Activated T-helper 1 cell treated with anti-CD3 and anti-CD28 coated beads, Interleukin-12 subunit alpha, Interleukin-12 subunit beta, Interleukin-2, Interleukin-4 antibody, amounts not matched to agents 30 ng/mL and 10 ng/mL and 1 ng/mL, durations not matched to agents 14 hours and 24 hours and 36 hours (primary cell): Measurements from ENCODE around the gene PCDHA7. TPM values are rescaled to one million over a fixed set of nuclear protein-coding genes. Genes with fewer than 3 reads are reported as not detected.
"Not testable (repeated sequence)": the region's sequence is repeated elsewhere in the genome, so short reads cannot be mapped to it uniquely, and the experiment has no call there.

ENCODE experiments used
- DNase-seq: peaks from one replicate; pipeline ENCODE4 v3.0.0; 2021; ENCODE audit warnings: low spot score
- H3K27ac Mint-ChIP-seq: one replicate; pipeline ENCODE4 v1.8.0; 2021; ENCODE audit warnings: mild to moderate bottlenecking, mixed read lengths
- H3K27me3 Mint-ChIP-seq: one replicate; pipeline ENCODE4 v1.8.0; 2022; ENCODE audit warnings: mild to moderate bottlenecking, moderate library complexity, mixed read lengths; ENCODE audit not compliant: insufficient read depth
- H3K36me3 Mint-ChIP-seq: one replicate; pipeline ENCODE4 v1.8.0; 2021; ENCODE audit warnings: low read depth, mixed read lengths
- H3K4me1 Mint-ChIP-seq: one replicate; pipeline ENCODE4 v1.8.0; 2021; ENCODE audit warnings: low read depth, mixed read lengths
- H3K4me3 Mint-ChIP-seq: one replicate; pipeline ENCODE4 v1.8.0; 2021; ENCODE audit warnings: mild to moderate bottlenecking, moderate library complexity, mixed read lengths
- H3K9me3 Mint-ChIP-seq: one replicate; pipeline ENCODE4 v1.8.0; 2021; ENCODE audit warnings: mixed read lengths
- intact Hi-C: fragments of 100-400 bp; cut with micrococcal nuclease; formaldehyde crosslinking; loops from one replicate; pipeline ENCODE4 v1.15.1; 2024
- total RNA-seq: library from RNA; stranded (reverse); gene quantifications from 2 replicates; pipeline ENCODE4 v1.2.3, GENCODE V29; 2022

Gene PCDHA7
- total RNA-seq, 1 donor from 2014 or later: not detected

DNA sequence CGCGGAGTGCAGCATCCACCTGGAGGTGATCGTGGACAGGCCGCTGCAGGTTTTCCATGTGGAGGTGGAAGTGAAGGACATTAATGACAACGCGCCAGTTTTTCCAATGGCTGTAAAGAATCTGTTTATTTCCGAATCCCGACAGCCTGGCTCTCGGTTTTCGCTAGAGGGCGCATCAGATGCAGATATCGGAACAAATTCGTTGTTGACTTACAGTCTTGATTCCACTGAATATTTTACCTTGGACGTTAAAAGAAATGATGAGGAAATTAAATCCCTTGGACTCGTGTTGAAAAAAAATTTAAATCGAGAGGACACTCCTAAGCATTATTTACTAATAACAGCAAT, 32.6 kb upstream of the PCDHA7 start:
- no peak overlapping the region for H3K27ac Mint-ChIP-seq
- H3K9me3 Mint-ChIP-seq: peaks cover 38% of the 10 kb centered on the region
- no peaks in the 10 kb centered on the region for H3K36me3 Mint-ChIP-seq
- no peaks in the 10 kb centered on the region for H3K27me3 Mint-ChIP-seq
- DNase-seq: no peak
- no peaks in the 10 kb centered on the region for H3K4me1 Mint-ChIP-seq
- H3K4me3 Mint-ChIP-seq: no peak overlapping the region
- intact Hi-C loops: loop anchor here (5.0 kb wide), 1 partner anchor 41 kb away; the partner anchor contains the start of gene PCDHA8

- not testable (repeated sequence) for DNase-seq, H3K4me3 Mint-ChIP-seq
- intact Hi-C loops: loop anchor here (5.0 kb wide), 1 partner anchor 40 kb away; the partner anchor contains the start of gene PCDHA8
These were observed 31.7 kb upstream of the PCDHA7 start for GRCh38 chr5:140802381-140802780.

DNA sequence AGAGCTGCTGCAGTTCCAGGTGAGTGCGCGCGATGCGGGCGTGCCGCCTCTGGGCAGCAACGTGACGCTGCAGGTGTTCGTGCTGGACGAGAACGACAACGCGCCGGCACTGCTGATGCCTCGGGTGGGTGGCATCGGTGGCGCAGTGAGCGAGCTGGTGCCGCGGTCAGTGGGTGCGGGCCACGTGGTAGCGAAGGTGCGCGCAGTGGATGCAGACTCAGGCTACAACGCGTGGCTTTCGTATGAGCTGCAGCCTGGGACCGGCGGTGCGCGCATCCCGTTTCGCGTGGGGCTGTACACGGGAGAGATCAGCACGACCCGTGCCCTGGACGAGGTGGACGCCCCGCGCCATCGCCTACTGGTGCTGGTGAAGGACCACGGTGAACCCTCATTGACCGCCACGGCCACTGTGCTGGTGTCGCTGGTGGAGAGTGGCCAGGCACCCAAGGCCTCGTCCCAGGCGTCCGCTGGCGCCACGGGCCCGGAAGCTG, 31.2 kb upstream of the PCDHA7 start:
- no peaks in the 10 kb centered on the region for H3K36me3 Mint-ChIP-seq
- no peaks in the 10 kb centered on the region for H3K27me3 Mint-ChIP-seq
- no peak for DNase-seq
- intact Hi-C loops: loop anchor here (5.0 kb wide), 1 partner anchor 39 kb away; the partner anchor contains the start of gene PCDHA8
- no peak overlapping the region for H3K4me3 Mint-ChIP-seq
- no peak overlapping the region for H3K27ac Mint-ChIP-seq
- peaks cover 43% of the 10 kb centered on the region for H3K9me3 Mint-ChIP-seq
- no peaks in the 10 kb centered on the region for H3K4me1 Mint-ChIP-seq

More at GRCh38 chr5:140802381-140802780, 31.7 kb upstream of the PCDHA7 start:
- H3K9me3 Mint-ChIP-seq: peaks cover 38% of the 10 kb centered on the region
- H3K27me3 Mint-ChIP-seq, H3K36me3 Mint-ChIP-seq, H3K4me1 Mint-ChIP-seq, H3K27ac Mint-ChIP-seq: not testable (repeated sequence)

GRCh38 chr5:140806834-140807775, 27.0 kb upstream of the PCDHA7 start, which contains the start of gene PCDHA4:
Gene PCDHA4 (plus strand): TSS chr5:140807068.
- no peak for DNase-seq
- H3K4me3 Mint-ChIP-seq: no peak within 1 kb of the TSS
- H3K4me1 Mint-ChIP-seq: no peaks in the 10 kb centered on the region
- no peak within 1 kb of the TSS for H3K27ac Mint-ChIP-seq
- H3K27me3 Mint-ChIP-seq: no peaks in the 10 kb centered on the region
- H3K9me3 Mint-ChIP-seq: peaks cover 35% of the 10 kb centered on the region
- H3K36me3 Mint-ChIP-seq: no peaks in the 10 kb centered on the region
- intact Hi-C loops: no loop called here

DNA sequence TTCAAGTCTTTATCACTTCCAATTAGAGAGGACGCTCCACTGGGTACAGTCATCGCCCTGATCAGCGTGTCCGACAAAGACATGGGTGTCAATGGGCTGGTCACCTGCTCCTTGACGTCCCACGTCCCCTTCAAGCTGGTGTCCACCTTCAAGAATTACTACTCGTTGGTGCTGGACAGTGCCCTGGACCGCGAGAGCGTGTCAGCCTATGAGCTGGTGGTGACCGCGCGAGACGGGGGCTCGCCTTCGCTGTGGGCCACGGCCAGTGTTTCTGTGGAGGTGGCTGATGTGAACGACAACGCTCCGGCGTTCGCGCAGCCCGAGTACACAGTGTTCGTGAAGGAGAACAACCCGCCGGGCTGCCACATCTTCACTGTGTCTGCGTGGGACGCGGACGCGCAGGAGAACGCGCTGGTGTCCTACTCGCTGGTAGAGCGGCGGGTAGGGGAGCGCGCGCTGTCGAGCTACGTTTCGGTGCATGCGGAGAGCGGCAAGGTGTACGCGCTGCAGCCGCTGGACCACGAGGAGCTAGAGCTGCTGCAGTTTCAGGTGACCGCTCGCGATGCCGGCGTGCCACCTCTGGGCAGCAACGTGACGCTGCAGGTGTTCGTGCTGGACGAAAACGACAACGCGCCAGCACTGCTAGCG, 25.7 kb upstream of the PCDHA7 start:
- H3K4me1 Mint-ChIP-seq, H3K27me3 Mint-ChIP-seq, H3K36me3 Mint-ChIP-seq, intact Hi-C loops, H3K27ac Mint-ChIP-seq, DNase-seq, H3K4me3 Mint-ChIP-seq: not testable (repeated sequence)
- peaks cover 40% of the 10 kb centered on the region for H3K9me3 Mint-ChIP-seq

DNA sequence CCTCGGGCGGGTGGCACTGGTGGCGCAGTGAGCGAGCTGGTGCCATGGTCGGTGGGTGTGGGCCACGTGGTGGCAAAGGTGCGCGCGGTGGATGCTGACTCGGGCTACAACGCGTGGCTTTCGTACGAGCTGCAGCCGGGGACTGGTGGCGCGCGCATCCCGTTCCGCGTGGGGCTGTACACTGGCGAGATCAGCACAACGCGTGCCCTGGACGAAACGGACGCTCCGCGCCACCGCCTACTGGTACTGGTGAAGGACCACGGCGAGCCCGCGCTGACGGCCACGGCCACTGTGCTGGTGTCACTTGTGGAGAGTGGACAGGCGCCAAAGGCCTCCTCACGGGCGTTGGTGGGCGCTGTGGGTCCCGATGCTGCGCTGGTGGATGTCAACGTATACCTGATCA, 25.2 kb upstream of the PCDHA7 start:
- DNase-seq: no peak

DNA sequence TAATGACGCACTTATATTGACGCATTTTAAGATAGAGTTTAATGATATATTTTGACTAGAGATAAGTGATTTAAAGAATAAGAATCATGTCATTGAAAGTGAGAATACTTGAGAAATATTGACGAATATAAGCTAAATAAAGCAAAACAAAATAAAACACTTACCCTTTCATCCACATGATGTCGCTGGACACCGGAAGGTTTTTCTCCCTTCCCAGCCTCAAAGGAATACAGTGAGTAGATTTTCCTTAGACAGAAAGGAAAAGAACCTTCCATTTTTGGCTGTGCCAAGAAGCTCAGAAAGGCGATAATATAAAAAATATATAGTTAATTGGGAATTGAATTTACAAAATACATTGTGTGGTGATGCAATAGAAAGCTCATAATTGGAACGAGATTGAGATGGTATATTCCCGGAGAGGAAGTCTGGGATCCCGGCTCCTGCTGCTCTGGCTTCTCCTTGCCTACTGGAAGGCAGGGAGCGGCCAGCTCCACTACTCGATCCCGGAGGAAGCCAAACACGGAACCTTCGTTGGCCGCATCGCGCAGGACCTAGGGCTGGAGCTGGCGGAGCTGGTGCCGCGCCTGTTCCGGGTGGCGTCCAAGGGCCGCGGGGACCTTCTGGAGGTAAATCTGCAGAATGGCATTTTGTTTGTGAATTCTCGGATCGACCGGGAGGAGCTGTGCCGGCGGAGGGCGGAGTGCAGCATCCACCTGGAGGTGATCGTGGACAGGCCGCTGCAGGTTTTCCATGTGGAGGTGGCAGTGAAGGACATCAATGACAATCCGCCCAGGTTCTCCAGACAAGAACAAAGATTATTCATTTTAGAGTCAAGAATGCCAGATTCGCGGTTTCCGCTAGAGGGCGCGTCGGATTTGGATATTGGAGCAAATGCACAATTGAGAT, 12.4 kb upstream of the PCDHA7 start, which contains the start of gene PCDHA5:
Gene PCDHA5 (plus strand): TSS at position 239 of the 906 bp plus-strand sequence.
- H3K27me3 Mint-ChIP-seq: no peaks in the 10 kb centered on the region
- no peak within 1 kb of the TSS for H3K27ac Mint-ChIP-seq
- intact Hi-C loops: no loop called here
- peaks cover 14% of the 10 kb centered on the region for H3K9me3 Mint-ChIP-seq
- H3K4me1 Mint-ChIP-seq: no peaks in the 10 kb centered on the region
- H3K36me3 Mint-ChIP-seq: no peaks in the 10 kb centered on the region
- no peak within 1 kb of the TSS for H3K4me3 Mint-ChIP-seq
- DNase-seq: no peak

More for the DNA sequence above, 25.2 kb upstream of the PCDHA7 start:
- Mint-ChIP-seq H3K36me3 (no peaks in the 10 kb centered on the region), H3K4me1 (no peaks in the 10 kb centered on the region), H3K27me3 (no peaks in the 10 kb centered on the region), H3K27ac (no peak overlapping the region), H3K4me3 (no peak overlapping the region), H3K9me3 (peaks cover 35% of the 10 kb centered on the region)
- intact Hi-C loops: no loop called here

DNA sequence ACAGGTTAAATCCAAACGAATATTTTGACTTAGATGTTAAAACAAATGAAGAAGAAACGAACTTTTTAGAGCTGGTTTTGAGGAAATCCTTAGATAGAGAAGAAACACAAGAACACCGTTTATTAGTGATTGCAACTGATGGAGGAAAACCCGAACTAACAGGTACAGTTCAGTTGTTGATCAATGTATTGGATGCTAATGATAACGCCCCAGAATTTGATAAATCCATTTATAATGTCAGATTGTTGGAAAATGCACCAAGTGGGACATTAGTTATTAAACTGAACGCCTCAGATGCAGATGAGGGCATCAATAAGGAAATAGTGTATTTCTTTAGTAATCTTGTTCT, 11.8 kb upstream of the PCDHA7 start:
- intact Hi-C loops: no loop called here
- no peak for DNase-seq
- no peaks in the 10 kb centered on the region for H3K4me1 Mint-ChIP-seq
- H3K27ac Mint-ChIP-seq: no peak overlapping the region
- H3K4me3 Mint-ChIP-seq: no peak overlapping the region
- peaks cover 2% of the 10 kb centered on the region for H3K27me3 Mint-ChIP-seq
- peaks cover 20% of the 10 kb centered on the region for H3K9me3 Mint-ChIP-seq
- no peaks in the 10 kb centered on the region for H3K36me3 Mint-ChIP-seq

DNA sequence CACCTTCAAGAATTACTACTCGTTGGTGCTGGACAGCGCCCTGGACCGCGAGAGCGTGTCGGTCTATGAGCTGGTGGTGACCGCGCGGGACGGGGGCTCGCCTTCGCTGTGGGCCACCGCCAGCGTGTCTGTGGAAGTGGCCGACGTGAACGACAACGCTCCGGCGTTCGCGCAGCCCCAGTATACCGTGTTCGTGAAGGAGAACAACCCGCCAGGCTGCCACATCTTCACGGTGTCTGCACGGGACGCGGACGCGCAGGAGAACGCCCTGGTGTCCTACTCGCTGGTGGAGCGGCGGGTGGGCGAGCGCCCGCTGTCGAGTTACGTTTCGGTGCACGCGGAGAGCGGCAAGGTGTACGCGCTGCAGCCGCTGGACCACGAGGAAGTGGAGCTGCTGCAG, 11.1 kb upstream of the PCDHA7 start:
- DNase-seq, H3K27ac Mint-ChIP-seq, H3K36me3 Mint-ChIP-seq, H3K4me1 Mint-ChIP-seq, H3K27me3 Mint-ChIP-seq, intact Hi-C loops, H3K4me3 Mint-ChIP-seq: not testable (repeated sequence)
- peaks cover 26% of the 10 kb centered on the region for H3K9me3 Mint-ChIP-seq

- intact Hi-C loops: no loop called here
- DNase-seq: no peak
- H3K36me3 Mint-ChIP-seq: peaks cover 2% of the 10 kb centered on the region
These were observed 10.6 kb upstream of the PCDHA7 start for GRCh38 chr5:140823475-140823874.

GRCh38 chr5:140827704-140828361, 6.2 kb upstream of the PCDHA7 start, which contains the start of gene PCDHA6:
Gene PCDHA6 (plus strand): TSS chr5:140827960. CDS start chr5:140828092, 132 bp downstream.
- Mint-ChIP-seq H3K4me3 (no peak within 1 kb of the TSS), H3K27ac (no peak within 1 kb of the TSS), H3K36me3 (peaks cover 2% of the 10 kb centered on the region), H3K4me1 (no peaks in the 10 kb centered on the region), H3K27me3 (peaks cover 2% of the 10 kb centered on the region), H3K9me3 (peaks cover 39% of the 10 kb centered on the region)
- DNase-seq: no peak
- intact Hi-C loops: no loop called here

More at GRCh38 chr5:140823475-140823874, 10.6 kb upstream of the PCDHA7 start:
- H3K27me3 Mint-ChIP-seq: peaks cover 2% of the 10 kb centered on the region
- H3K9me3 Mint-ChIP-seq: peaks cover 31% of the 10 kb centered on the region
- no peaks in the 10 kb centered on the region for H3K4me1 Mint-ChIP-seq
- no peak overlapping the region for H3K27ac Mint-ChIP-seq
- no peak overlapping the region for H3K4me3 Mint-ChIP-seq

GRCh38 chr5:140828362-140828737, 5.7 kb upstream of the PCDHA7 start:
- H3K27me3 Mint-ChIP-seq: peaks cover 2% of the 10 kb centered on the region
- H3K9me3 Mint-ChIP-seq: peaks cover 43% of the 10 kb centered on the region
- no peak for DNase-seq
- no peaks in the 10 kb centered on the region for H3K4me1 Mint-ChIP-seq
- no peak overlapping the region for H3K27ac Mint-ChIP-seq
- no peak overlapping the region for H3K4me3 Mint-ChIP-seq
- intact Hi-C loops: no loop called here
- peaks cover 2% of the 10 kb centered on the region for H3K36me3 Mint-ChIP-seq
